ENCODE results near the gene ZNF2. TPM values are rescaled to one million over a fixed set of nuclear protein-coding genes. Genes with fewer than 3 reads are reported as not detected.

The ZNF2 gene
- 1 to 10 TPM; 3.9 to 5.3 TPM for total RNA-seq

GRCh38 chr2:95165371-95166064 lies at the start of gene ZNF2:
TSS of gene ZNF2 (plus strand) at chr2:95165809. CDS start at chr2:95176227, 10,418 bp downstream.
- Mint-ChIP-seq H3K27ac (peak within 1 kb of the TSS; percentile 93 to 96), H3K9me3 (peaks cover 3 to 9% of the 10 kb centered on the region in 2 donors), H3K36me3 (peaks cover 24 to 41% of the 10 kb centered on the region in 2 donors)
- DNase-seq (ENCODE audit: low spot score in 2 of 2) (peak; percentile 92 to 96), ATAC-seq (peak; percentile 97 to 98)

GRCh38 chr2:95121093-95121406 lies 44.6 kb upstream of the ZNF2 start:
- peaks cover 20 to 36% of the 10 kb centered on the region in 2 donors for H3K36me3 Mint-ChIP-seq
- ATAC-seq: peak in 1 of 2 donors; percentile 3
- no peaks in the 10 kb centered on the region for H3K9me3 Mint-ChIP-seq

DNA sequence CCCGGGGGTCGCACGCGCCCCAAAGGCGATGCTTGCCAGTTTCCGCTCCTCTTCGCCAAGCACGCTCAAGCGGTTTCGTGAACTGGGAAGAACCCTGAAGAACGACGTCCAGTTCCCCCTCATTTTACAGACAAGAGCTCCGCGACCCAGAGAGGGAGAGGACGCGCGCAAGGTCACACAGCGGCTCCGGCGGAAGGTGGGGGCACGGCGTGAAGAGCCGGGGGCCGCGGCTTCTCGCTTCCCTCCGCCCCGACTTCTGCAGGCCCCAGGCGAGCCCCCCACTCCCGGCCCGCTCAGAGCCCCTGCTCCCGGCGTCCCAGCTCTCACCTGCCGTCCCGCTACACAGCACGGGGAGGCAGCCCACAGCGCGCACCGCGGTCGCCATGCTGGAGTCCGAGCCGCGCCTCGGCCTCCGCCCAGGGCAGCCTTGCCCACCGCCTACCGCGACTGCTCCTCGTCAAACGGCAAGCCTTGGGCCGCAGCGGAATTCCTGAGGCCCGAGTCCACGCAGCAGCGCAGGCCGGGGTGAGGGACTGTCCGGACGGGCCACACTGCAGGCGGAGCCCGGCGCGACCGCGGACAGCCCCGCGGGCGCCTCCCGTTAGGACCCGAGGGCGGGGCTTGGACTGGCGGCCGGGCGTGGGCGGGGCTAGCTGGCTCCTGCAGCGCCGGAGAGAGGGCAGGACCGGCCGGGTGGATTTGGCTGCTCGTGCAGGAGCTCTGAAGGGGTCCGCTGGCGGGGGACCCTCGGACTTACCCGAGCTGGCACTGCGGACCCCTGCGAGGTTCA lies 44.0 kb upstream of the ZNF2 start, which contains the start of gene MRPS5:
MRPS5 (minus strand) TSS at position 402 of the 790 bp plus-strand sequence; CDS start at position 385, 17 bp downstream.
- DNase-seq (ENCODE audit: low spot score in 2 of 2): peak; percentile 87 to 94
- Mint-ChIP-seq H3K36me3 (peaks cover 20 to 36% of the 10 kb centered on the region in 2 donors), H3K27ac (peak within 1 kb of the TSS; percentile 95 to 97), H3K9me3 (no peaks in the 10 kb centered on the region)
- ATAC-seq: peak; percentile 95 to 99

More at GRCh38 chr2:95121093-95121406, 44.6 kb upstream of the ZNF2 start:
- DNase-seq (ENCODE audit: low spot score in 2 of 2): no peak
- H3K27ac Mint-ChIP-seq: peak overlapping the region; percentile 95 to 97

GRCh38 chr2:95122197-95122551 lies 43.4 kb upstream of the ZNF2 start:
- Mint-ChIP-seq H3K27ac (peak overlapping the region in 1 of 2 donors; percentile 95), H3K36me3 (peaks cover 20 to 33% of the 10 kb centered on the region in 2 donors), H3K9me3 (no peaks in the 10 kb centered on the region)
- ATAC-seq (peak in 1 of 2 donors; percentile 7), DNase-seq (ENCODE audit: low spot score in 2 of 2) (no peak)

DNA sequence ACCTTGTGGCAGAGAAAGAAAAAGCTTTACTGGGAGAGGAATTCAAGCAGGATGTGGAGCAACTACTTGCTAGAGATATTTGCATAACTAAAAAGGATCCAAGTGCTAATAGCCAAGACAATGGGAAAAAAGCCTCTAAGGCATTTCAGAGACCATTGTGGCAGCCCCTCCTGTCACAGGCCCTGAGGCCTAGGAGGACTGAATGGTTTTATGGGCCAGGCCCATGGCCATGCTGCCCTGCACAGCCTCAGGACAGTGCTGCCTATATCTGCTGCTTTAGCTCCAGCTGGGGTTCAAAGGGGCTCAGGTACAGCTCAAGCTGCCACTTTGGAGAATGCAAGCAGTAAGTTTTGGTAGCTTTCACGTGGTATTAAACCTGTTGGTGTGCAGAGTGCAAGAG lies 26.9 kb upstream of the ZNF2 start:
- ATAC-seq (no peak), DNase-seq (ENCODE audit: low spot score in 2 of 2) (no peak)
- peaks cover 34 to 40% of the 10 kb centered on the region in 2 donors for H3K36me3 Mint-ChIP-seq
- H3K27ac Mint-ChIP-seq: no peak overlapping the region
- H3K9me3 Mint-ChIP-seq: peaks cover 27 to 37% of the 10 kb centered on the region in 2 donors

DNA sequence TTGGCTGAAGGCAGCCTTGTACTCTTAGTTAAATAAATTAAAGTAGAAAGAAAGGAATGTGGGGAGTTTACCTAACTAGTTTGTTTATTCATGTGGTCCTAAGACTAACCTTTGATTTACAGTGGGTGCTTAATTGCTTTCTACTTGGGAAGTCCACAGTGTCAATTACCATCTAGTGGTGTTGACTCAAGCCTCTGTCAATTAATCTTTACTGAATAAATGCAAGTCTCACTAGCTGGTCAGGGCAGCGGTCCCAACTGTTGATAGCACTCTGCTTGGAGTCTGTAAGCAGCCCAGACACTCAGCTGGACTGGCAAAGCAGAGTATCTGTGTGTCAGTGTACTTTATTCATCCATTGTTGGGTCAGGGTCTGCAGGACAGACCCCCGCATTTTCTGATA lies 21.8 kb upstream of the ZNF2 start:
- peaks cover 56 to 67% of the 10 kb centered on the region in 2 donors for H3K36me3 Mint-ChIP-seq

GRCh38 chr2:95149397-95149984 lies 16.1 kb upstream of the ZNF2 start:
- no peak for DNase-seq (ENCODE audit: low spot score in 2 of 2)
- Mint-ChIP-seq H3K9me3 (peaks cover 61 to 73% of the 10 kb centered on the region in 2 donors), H3K36me3 (peaks cover 78 to 97% of the 10 kb centered on the region in 2 donors), H3K27ac (no peak overlapping the region)
- no peak for ATAC-seq

More for the DNA sequence above, 21.8 kb upstream of the ZNF2 start:
- Mint-ChIP-seq H3K9me3 (peaks cover 44 to 55% of the 10 kb centered on the region in 2 donors), H3K27ac (peak overlapping the region in 1 of 2 donors; percentile 11)
- ATAC-seq: no peak
- DNase-seq (ENCODE audit: low spot score in 2 of 2): no peak

DNA sequence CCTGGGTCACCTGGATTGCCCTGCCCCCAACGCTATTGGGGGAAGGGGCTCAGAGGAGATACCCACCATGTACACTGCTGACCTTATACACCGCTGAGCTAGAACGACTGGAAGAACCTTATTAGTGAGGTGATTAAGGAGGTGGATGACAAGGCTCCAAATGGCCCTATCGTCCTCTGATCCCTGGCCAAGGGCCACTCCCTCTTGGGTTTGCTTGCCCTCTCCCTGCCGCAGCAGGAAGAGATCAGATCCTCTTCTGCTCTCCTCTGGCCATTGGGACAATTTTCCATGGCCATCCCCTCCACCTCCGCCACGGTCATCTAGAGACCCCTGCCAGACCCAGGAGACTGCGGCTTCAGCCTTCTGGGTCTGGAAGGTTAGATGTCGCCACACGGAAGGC lies 7.2 kb upstream of the ZNF2 start:
- no peak overlapping the region for H3K27ac Mint-ChIP-seq
- H3K36me3 Mint-ChIP-seq: peaks cover 42 to 45% of the 10 kb centered on the region in 2 donors
- H3K9me3 Mint-ChIP-seq: peaks cover 15 to 31% of the 10 kb centered on the region in 2 donors
- ATAC-seq: no peak
- DNase-seq (ENCODE audit: low spot score in 2 of 2): no peak

DNA sequence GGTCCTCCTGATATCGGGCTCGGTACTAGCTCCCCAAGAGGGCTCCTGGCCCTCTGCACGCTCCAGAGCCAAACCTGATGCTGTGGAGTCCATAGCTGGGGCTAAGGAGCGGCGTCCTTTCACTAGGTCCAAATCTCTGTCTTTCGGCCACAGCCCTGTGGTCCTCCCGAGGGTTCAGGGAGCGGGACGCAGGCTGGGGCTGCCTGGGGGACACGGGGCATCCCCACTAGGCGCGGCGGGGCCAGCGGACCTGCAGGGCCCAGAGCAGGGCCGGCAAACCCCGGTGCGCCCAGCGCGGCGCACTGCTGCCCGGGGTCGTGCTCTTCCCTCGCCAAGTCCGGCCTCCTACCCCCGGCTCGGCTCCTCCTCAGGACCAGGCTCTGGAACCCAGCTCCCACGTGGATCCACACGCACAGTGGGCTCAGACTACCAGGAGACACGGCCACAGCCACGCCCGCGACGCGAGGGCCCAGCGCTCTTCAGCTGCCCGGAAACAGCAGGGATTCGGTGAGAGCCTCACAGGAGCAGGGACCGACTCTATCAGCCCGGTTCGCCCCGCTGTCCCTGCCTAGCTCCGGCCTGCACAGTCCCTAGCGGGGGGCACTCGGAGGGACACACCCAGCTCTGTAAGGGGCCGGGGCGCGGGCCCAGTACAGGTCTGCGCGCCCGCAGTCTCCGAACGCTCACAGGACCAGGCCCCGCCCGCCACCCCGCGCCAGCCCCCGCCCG lies 6.6 kb upstream of the ZNF2 start:
- Mint-ChIP-seq H3K27ac (no peak overlapping the region), H3K9me3 (peaks cover 14 to 30% of the 10 kb centered on the region in 2 donors), H3K36me3 (peaks cover 38 to 41% of the 10 kb centered on the region in 2 donors)
- peak; percentile 72 to 81 for ATAC-seq
- DNase-seq (ENCODE audit: low spot score in 2 of 2): peak in 1 of 2 donors; percentile 26

DNA sequence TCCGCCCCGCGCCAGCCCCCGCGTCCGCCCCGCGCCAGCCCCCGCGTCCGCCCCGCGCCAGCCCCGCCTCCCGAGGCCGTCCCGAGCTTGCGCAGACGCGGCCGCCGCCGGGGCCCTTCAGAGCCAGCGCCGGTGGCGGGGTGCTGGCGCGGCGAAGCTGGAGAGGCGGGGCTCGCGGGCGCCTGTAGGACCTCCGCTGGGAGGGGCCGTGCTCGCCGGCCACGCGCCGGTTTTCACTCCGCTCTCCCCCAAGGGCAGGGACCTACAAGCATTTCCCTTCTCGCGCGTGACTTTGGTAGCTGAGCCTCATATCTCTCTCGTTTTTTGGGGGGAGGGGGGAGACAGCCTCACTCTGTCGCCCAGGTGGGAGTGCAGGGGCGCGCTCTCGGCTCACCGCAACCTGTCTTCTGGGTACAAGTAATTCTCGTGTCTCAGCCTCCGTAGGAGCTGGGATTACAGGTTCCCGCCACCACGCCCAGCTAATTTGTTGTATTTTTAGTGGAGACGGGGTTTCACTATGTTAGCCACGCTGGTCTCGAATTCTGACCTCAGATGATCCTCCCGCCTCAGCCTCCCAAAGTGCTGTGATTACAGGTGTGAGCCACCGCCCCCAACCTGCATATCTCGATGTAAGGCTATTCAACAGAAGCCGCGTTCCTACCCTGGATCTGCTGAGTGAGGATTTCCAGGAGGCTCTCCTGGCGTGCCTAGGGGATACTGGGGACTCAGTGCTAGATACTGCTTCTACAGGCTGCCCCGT lies 5.7 kb upstream of the ZNF2 start, which contains the start of gene ZNF514:
ZNF514 (minus strand) TSS at position 159 of the 760 bp plus-strand sequence. CDS start 6,595 bp downstream, outside the sequence.
- Mint-ChIP-seq H3K9me3 (peaks cover 13 to 24% of the 10 kb centered on the region in 2 donors), H3K36me3 (peaks cover 35 to 41% of the 10 kb centered on the region in 2 donors)
- ATAC-seq: peak; percentile 93 to 95

GRCh38 chr2:95165030-95165370 lies 609 bp upstream of the ZNF2 start:
- peak in 1 of 2 donors; percentile 2 for ATAC-seq
- peaks cover 28 to 41% of the 10 kb centered on the region in 2 donors for H3K36me3 Mint-ChIP-seq
- peaks cover 3 to 9% of the 10 kb centered on the region in 2 donors for H3K9me3 Mint-ChIP-seq
- no peak for DNase-seq (ENCODE audit: low spot score in 2 of 2)
- peak overlapping the region; percentile 93 to 96 for H3K27ac Mint-ChIP-seq

More for the DNA sequence above, 5.7 kb upstream of the ZNF2 start, which contains the start of gene ZNF514:
- DNase-seq (ENCODE audit: low spot score in 2 of 2): peak; percentile 74 to 76
- peak within 1 kb of the TSS; percentile 81 to 84 for H3K27ac Mint-ChIP-seq

DNA sequence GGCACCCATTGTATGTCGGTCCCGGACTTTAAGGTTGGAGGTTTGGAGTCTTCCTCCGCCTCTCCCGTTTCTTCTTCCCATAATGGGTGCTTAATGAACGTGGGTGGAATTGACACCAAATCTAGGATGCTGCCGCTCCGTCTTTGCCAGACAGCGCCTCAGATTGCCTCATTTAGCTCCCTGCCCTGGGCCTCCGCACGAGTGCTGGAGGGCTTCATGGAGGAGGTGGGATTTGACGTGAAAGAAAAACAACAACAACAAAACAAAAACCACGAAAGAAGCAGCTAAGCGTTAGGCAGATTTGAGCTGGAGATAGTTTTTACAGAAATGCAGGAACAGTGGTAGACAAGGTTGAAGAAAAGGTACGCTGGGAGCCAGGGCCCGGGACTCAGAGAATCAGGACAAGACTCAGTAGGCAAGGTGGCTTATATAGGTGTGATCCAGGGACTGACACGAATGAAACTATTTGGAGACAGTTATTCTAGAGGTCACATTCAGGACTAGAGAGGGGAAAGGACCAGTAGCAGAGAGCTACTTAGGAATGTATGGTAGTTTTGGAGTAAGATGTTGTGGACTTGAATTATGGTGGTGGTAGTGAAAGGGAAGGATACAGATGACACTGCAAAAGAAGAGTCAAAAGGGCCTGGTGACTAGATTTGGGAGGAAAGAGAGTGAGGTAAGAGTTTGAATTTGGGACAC lies 605 bp downstream of the ZNF2 start:
- Mint-ChIP-seq H3K36me3 (peaks cover 24 to 41% of the 10 kb centered on the region in 2 donors), H3K9me3 (peaks cover 3 to 9% of the 10 kb centered on the region in 2 donors), H3K27ac (peak overlapping the region; percentile 93 to 96)
- ATAC-seq (peak in 1 of 2 donors; percentile 2), DNase-seq (ENCODE audit: low spot score in 2 of 2) (no peak)

- H3K36me3 Mint-ChIP-seq: peaks cover 11 to 20% of the 10 kb centered on the region in 2 donors
- no peak for ATAC-seq
- DNase-seq (ENCODE audit: low spot score in 2 of 2): no peak
- no peak overlapping the region for H3K27ac Mint-ChIP-seq
- H3K9me3 Mint-ChIP-seq: peaks cover 0 to under 1% of the 10 kb centered on the region in 2 donors
These were observed 6.3 kb downstream of the ZNF2 start for GRCh38 chr2:95171902-95172301.

DNA sequence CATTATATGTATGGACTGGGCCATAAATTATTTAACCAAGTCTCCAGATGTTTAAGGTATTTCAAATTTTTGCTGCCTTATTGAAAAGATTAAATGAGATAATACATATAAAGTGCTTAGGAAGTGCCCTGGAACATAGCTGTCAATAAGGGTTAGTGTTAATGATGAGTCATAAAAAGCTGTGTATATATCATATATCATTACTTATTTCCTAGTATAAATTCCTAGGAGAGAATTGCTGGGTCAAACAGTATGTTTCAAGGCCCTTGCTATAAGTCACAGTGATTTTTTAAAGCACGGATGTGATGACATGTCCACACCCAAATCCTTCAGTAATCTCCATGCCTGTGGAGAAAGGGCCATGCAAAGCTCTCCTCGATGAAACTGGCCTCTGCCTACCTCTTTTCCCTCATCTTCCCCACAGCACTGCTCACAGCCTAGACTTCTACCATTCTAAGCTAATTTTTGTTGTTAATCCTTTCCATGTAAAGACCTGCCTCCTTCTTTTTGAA lies 8.5 kb downstream of the ZNF2 start:
- H3K36me3 Mint-ChIP-seq: peaks cover 25 to 33% of the 10 kb centered on the region in 2 donors
- peaks cover 4 to 13% of the 10 kb centered on the region in 2 donors for H3K9me3 Mint-ChIP-seq
- H3K27ac Mint-ChIP-seq: no peak overlapping the region
- ATAC-seq: no peak
- no peak for DNase-seq (ENCODE audit: low spot score in 2 of 2)

DNA sequence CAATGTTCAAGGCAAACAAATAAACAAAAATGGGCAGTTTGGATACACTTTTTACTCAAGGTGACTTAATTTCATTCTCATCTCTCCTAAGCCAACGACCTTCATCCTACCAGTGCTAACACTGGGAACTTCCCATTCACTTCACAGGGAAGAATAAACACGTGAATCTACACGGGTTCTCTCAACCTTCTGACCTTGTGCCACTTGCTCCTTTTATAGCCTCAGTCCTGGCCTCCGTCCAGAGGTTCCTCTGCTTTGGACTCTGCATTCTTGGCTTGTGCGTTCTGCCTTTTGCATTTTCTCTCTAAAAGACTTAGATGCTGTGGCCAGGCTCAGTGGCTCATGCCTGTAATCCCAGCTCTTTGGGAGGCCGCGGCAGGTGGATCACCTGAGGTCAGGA lies 13.8 kb downstream of the ZNF2 start:
- H3K36me3 Mint-ChIP-seq: peaks cover 75 to 78% of the 10 kb centered on the region in 2 donors
- DNase-seq (ENCODE audit: low spot score in 2 of 2) (no peak), ATAC-seq (no peak)
- H3K27ac Mint-ChIP-seq: no peak overlapping the region
- H3K9me3 Mint-ChIP-seq: peaks cover 34 to 39% of the 10 kb centered on the region in 2 donors
